ENCODE data around the gene KCNQ2.
A peak's percentile ranks its signal among the peaks of the same experiment; 100 is the strongest.

Gene KCNQ2

DNA sequence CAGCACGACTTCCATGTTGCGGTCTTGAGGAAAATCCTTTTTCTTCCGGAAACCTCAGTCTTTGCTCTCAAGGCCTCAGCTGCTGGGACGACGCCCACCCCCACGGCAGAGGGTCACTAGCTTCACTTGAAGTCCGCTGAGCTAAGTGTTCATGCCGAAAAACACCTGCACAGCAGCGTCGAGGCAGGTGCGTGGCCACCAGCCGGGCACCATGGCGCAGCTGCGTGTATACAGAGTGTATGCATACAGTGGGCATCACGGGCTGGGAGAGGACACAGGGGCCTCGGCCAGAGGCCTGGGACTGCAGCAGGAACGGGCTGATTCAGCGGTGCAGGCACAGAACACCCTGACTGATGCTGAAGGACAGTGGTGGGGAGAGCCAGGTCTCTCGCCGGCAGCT, 20.1 kb downstream of the KCNQ2 start:
- no peak for DNase-seq

DNA sequence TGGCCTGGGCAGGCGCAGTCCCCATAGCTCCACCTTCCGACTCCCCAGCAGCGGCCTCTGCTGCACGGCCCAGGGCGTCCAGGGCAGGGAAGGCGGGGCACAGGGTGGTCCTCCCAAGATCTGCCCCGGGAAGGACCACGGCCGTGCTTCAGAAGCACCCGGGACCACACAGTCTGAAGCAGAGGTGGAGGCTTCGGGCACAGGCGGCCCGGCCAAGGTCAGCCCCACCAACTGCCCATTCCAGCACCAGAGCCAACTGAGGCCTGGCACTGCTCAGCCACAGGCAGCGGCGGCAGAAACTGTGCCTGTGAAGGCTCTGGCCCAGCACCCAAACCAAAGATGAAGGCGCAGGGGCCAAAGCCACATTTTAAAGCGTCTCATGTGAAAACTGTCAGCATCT, 20.6 kb downstream of the KCNQ2 start:
- no peak for DNase-seq

GRCh38 chr20:63449796-63450730, 22.4 kb downstream of the KCNQ2 start:
- no peak for DNase-seq

DNA sequence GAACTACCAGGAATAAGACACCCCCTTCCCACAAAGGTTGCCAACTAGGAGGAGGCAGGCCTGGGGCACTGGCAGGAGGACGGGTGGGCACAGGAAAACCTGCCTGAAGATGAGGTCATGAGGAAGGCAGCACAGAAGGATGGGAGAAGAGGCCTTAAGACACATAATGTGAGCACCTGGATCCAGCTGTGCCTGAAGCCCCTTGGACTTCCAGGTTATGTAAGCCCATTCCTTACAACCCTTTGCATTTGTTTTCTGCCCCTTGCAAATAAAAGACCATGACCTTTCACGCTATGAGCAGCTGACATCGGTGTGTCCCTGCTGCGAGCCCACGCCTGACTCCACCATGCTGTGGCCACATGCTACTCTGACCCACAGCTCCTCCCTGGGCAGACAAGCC, 23.4 kb downstream of the KCNQ2 start:
- DNase-seq = no peak

DNA sequence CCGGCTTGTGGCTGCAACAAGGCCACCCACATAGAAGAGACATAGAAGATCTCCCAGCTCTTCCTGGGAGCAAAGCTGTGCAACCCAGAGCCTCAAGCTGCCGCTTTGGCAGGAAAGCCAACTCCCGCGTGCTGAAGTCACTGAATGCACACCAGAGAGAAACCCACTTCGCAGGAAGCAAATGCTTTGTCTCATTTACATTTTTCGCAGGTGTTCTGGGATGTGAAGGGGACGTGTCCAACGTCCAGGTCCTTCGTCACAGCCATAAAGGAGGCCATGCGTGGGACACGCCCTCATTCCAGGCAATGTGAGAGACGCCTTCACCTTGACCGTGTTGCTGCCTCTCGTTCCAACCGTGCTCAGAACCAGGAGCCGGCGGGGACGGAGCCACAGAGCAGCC, 24.4 kb downstream of the KCNQ2 start:
- peak; percentile 84 to 86 for DNase-seq

GRCh38 chr20:63447320-63447719, 25.1 kb downstream of the KCNQ2 start:
- DNase-seq = no peak

DNA sequence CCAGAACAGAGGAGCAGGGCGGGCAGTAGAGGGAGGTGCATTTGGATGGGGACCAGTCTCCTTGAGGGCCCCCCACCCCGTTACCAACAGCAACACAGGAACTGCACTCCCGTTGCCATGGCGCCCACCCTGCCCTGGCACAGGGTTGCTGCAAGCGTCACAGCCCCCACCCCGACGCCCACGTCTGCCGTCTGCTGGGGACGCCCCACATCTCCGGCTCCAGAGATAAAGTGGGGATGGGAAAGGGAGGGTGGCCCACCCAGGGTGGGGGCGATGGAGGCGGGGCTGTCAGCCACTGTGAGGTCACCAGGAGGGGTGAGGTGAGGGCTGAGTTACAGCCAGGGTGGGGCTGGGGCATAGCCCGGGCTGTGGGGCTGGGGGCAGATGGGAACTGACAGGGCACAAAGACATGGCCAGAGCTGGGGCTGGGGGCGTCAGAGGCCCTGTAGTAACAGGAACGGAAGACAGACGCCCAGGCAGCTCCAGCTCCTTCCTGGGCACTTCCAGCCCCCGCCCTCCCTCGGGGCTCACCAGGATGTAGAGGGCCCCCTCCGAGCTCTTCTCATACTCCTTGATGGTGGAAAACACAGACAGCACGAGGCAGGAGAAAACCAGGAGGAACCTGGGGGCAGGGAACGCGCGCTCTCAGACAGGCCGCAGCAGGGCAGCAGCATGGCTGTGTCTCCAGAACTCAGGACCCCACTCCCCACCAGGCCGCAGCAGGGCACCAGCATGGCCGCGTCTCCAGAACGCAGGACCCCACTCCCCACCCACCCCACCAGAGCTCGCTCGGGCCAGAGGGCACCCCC, 26.0 kb downstream of the KCNQ2 start:
- DNase-seq = no peak

DNA sequence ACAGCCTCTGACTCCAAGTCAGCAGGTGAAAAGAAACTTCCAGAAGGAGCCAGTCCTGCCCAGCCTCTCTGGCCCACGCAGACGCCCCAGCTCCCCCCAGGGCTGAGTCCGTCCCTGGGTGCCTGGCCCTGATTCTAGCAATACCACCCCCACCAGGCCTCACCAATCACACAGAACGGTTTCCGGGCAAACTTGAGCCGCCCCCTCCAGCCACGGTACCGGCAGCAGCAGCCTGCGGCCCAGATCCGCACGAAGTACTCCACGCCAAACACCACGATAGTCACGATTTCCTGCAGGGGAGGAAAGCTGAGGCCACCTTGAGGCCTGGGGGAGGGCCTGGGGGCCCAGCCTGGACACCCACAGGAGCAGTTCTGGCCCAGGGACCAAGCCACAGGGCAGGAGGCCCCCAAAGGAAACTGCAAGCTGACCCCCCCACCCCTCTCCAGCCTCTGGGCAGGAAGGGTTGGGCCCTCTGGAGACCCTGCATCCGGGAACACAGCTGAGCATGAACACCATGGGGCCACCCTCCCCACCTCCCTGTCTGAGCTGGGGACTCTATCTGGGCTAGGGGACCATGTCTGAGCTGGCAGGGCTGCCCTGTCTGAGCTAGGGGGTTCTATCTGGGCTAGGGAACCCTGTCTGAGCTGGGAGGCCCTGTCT, 27.2 kb downstream of the KCNQ2 start:
- DNase-seq = no peak

- no peak for DNase-seq
Measured at GRCh38 chr20:63444548-63444947, 27.9 kb downstream of the KCNQ2 start.

GRCh38 chr20:63443606-63444395, 28.7 kb downstream of the KCNQ2 start:
- no peak for DNase-seq

- peak; percentile 43 to 79 for DNase-seq
Measured at GRCh38 chr20:63442100-63442493, 30.4 kb downstream of the KCNQ2 start.

- DNase-seq = no peak
Measured at GRCh38 chr20:63441136-63442099, 31.0 kb downstream of the KCNQ2 start.

- DNase-seq = no peak
Measured at GRCh38 chr20:63440366-63440955, 32.0 kb downstream of the KCNQ2 start.

DNA sequence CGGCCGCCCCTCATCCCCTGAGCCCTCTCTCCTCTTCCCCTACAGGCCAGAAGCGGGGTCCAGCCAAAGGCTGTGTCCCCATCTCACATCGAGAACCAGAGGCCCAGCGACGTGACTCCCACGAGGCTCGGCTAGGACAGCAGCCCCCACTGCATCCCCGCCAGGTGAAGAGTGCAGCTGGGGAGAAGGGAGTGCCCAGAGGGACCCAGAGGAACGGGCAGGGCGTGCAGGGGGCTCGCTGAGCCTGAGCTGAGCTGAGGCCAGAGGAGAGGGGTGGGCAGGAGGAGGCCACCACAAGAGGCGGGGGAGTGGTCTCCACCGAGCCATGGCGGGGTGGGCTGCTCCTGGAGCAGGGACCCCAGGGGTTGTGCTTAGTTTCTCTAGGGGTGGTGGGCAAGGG, 32.6 kb downstream of the KCNQ2 start:
- no peak for DNase-seq

DNA sequence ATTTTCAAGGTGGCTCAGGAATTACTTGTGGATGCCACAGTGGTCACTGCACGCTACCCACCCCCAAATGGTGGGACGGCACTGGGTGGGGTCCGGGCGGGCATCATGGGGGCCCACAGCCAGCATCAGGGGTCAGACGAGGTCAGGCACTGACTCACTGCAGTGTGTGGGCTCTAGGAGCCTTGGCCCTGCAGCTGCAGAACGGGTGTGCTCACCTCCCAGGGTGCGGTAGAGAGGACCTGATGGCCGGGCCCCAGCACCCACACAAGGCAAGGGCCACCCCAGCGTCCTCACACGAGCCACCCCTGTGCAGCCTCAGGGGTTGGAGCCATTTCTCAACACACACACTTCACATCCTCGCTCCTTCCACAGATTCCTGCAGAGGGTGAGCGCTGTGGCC, 34.3 kb downstream of the KCNQ2 start:
- DNase-seq = no peak

DNA sequence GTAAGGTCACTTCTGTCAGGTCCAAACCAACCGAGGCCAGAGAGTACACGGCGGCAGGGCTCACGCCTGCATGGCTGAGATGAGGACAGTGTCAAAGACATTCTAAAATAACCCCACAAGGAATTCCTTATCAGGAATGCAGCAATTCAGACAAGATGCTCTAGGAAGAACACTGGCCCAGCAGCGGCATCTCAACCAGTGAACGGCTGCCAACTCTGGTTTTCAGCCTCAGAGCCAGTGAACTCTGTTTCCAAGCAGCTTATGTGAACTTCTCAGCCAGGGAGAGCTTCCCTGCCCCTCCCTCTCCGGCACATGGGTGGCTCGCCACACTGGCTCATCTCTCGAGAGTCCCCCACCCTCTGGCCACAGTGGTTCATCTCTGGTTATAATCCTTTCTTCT, 36.9 kb downstream of the KCNQ2 start:
- no peak for DNase-seq

- DNase-seq = peak; percentile 73 to 93
Measured at GRCh38 chr20:63434599-63435378, 37.7 kb downstream of the KCNQ2 start.

GRCh38 chr20:63433756-63434531, 38.5 kb downstream of the KCNQ2 start:
- no peak for DNase-seq

DNA sequence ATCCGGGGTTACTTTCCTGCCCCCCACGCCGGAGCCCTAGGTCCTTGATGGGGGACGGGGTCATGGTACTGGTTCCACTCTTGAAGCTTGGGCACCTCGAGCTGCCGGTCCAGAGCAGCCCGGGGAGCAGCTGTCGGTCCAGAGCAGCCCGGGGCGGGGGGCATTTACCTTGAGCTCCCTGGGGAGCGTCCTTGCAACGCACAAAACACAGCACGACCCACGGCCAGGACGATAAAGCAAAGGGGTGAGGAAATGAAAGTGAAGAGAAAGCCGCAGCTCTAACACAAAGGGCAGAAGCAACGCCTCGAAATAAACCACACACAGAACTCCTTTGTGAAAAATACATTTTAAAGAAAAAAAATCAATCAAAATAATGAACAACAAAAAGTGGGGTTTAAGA, 39.1 kb downstream of the KCNQ2 start:
- DNase-seq = no peak

All from NCI-H526 (cell line).